Liver (tissue), 9 donors: Measurements from ENCODE around the gene NPEPL1. TPM values are rescaled to one million over a fixed set of nuclear protein-coding genes. Genes with fewer than 3 reads are reported as not detected.
A peak's percentile ranks its signal among the peaks of the same experiment; 100 is the strongest.

Source experiments
- DNase-seq: peaks from one replicate; pipeline ENCODE4 v3.0.0-alpha.2; 2017; ENCODE audit warnings: low spot score
- H3K27ac ChIP-seq, 2 donors: one replicate each; pipeline ENCODE4 v1.7.0; 2013; ENCODE audit warnings: inconsistent platforms in 2 of 2, low read length in 2 of 2, control low read depth in 1 of 2, low read depth in 1 of 2, mild to moderate bottlenecking in 1 of 2
- H3K27me3 ChIP-seq, 4 donors: one replicate each; pipeline versions ENCODE4 v1.6.1 to v1.7.0; 2013; ENCODE audit warnings: low read length in 3 of 4, inconsistent platforms in 1 of 4, mild to moderate bottlenecking in 1 of 4, moderate library complexity in 1 of 4; ENCODE audit not compliant: control insufficient read depth in 4 of 4, insufficient read depth in 4 of 4
- H3K36me3 ChIP-seq, 4 donors: one replicate each; pipeline versions ENCODE4 v1.6.1 to v1.7.0; 2013; ENCODE audit warnings: low read length in 3 of 4, mild to moderate bottlenecking in 3 of 4, low read depth in 1 of 4, moderate library complexity in 1 of 4; ENCODE audit not compliant: control insufficient read depth in 4 of 4, insufficient read depth in 3 of 4
- H3K4me1 ChIP-seq, 4 donors: one replicate each; pipeline versions ENCODE4 v1.6.1 to v1.7.0; 2013; ENCODE audit warnings: low read length in 3 of 4, mild to moderate bottlenecking in 3 of 4, moderate library complexity in 1 of 4; ENCODE audit not compliant: control insufficient read depth in 4 of 4, insufficient read depth in 4 of 4
- H3K4me3 ChIP-seq, 3 donors: one replicate each; pipeline versions ENCODE4 v1.6.1 to v1.7.0; 2013; ENCODE audit warnings: low read length in 3 of 3, control low read depth in 1 of 3, low read depth in 1 of 3, mild to moderate bottlenecking in 1 of 3
- H3K9ac ChIP-seq, 2 donors: one replicate each; pipeline ENCODE4 v1.7.0; 2013; ENCODE audit warnings: low read length in 2 of 2, mild to moderate bottlenecking in 2 of 2, moderate library complexity in 2 of 2, control low read depth in 1 of 2, low read depth in 1 of 2
- H3K9me3 ChIP-seq, 4 donors: one replicate each; pipeline versions ENCODE4 v1.6.1 to v1.7.0; 2013; ENCODE audit warnings: low read length in 3 of 4; ENCODE audit not compliant: control insufficient read depth in 4 of 4
- ATF3 ChIP-seq: IDR thresholded peaks from 2 replicates; pipeline ENCODE4 v1.6.1; 2016; ENCODE audit warnings: antibody characterized with exemption
- EGR1 ChIP-seq, 2 donors: IDR thresholded peaks; 2 replicates each; pipeline ENCODE4 v1.6.1; 2016 to 2018; ENCODE audit warnings: antibody characterized with exemption in 2 of 2, low read depth in 2 of 2
- GABPA ChIP-seq, 2 donors: IDR thresholded peaks in 1 of 2; conservative IDR thresholded peaks in 1 of 2; 2 replicates each; pipeline ENCODE4 v1.6.1; 2016; ENCODE audit warnings: antibody characterized with exemption in 2 of 2, mild to moderate bottlenecking in 1 of 2, moderate library complexity in 1 of 2
- HNF4G ChIP-seq: IDR thresholded peaks from 2 replicates; pipeline ENCODE4 v1.6.1; 2016; ENCODE audit warnings: antibody characterized with exemption
- JUND ChIP-seq, 2 donors: IDR thresholded peaks; 2 replicates each; pipeline ENCODE4 v1.6.1; 2016; ENCODE audit warnings: antibody characterized with exemption in 2 of 2
- NR2F2 ChIP-seq: IDR thresholded peaks from 2 replicates; pipeline ENCODE4 v1.6.1; 2016; ENCODE audit warnings: antibody characterized with exemption
- RAD21 ChIP-seq, 2 donors: IDR thresholded peaks; 2 replicates each; pipeline ENCODE4 v1.6.1; 2016; ENCODE audit warnings: antibody characterized with exemption in 2 of 2, mild to moderate bottlenecking in 2 of 2
- REST ChIP-seq: IDR thresholded peaks from 2 replicates; pipeline ENCODE4 v1.6.1; 2016; ENCODE audit warnings: antibody characterized with exemption, mild to moderate bottlenecking
- RXRA ChIP-seq, 2 donors: IDR thresholded peaks; 2 replicates each; pipeline ENCODE4 v1.6.1; 2017 to 2018; ENCODE audit warnings: antibody characterized with exemption in 2 of 2, mild to moderate bottlenecking in 1 of 2
- SP1 ChIP-seq: IDR thresholded peaks from 2 replicates; pipeline ENCODE4 v1.6.1; 2018; ENCODE audit warnings: antibody characterized with exemption, mild to moderate bottlenecking
- TAF1 ChIP-seq: conservative IDR thresholded peaks from 2 replicates; pipeline ENCODE4 v1.6.1; 2016; ENCODE audit warnings: antibody characterized with exemption, mild to moderate bottlenecking
- YY1 ChIP-seq: IDR thresholded peaks from 2 replicates; pipeline ENCODE4 v1.6.1; 2016; ENCODE audit warnings: antibody characterized with exemption, mild to moderate bottlenecking
- WGBS: extraction: QIAGEN DNeasy Blood & Tissue Kit; methylation state at CpG from one replicate; pipeline ENCODE4 v1.1.7; 2013; 5-methylcytosine and 5-hydroxymethylcytosine counted together
- polyA plus RNA-seq, 2 donors: library from polyadenylated mRNA; stranded (reverse) in 1 of 2; unstranded in 1 of 2; fragments of 200-250 nt in 1 of 2; fragments of >200 nt in 1 of 2; fragmentation: Nextera tagmentation in 1 of 2; extraction: Ambion mirVana in 1 of 2; gene quantifications; one replicate each; pipeline versions ENCODE4 v1.2.1 to v1.2.3, GENCODE V29; 2013 to 2015
- total RNA-seq, 2 donors: library from RNA; depleted of rRNA; stranded (reverse); fragments of >200 nt; gene quantifications; one replicate each; pipeline ENCODE4 v1.2.3, GENCODE V29; 2014
- donor health status: healthy.
- donor health status: healthy.
- donor health status: healthy.
- donor health status: healthy.
- donor health status: healthy.

Gene NPEPL1
- total and polyA plus RNA-seq, 4 donors: 8.0 to 13.3 (median 10.9) TPM

- no peak overlapping the region for H3K9ac ChIP-seq
- peaks cover 2 to 14% (median 3%) of the 10 kb centered on the region in 4 donors for H3K36me3 ChIP-seq
- WGBS: 91% methylated on average over 9 of the region's 9 CpGs
- DNase-seq: peak; percentile 26
- H3K4me1 ChIP-seq: no peaks in the 10 kb centered on the region
- no peak overlapping the region for H3K4me3 ChIP-seq
- H3K27ac ChIP-seq: no peak overlapping the region
- H3K9me3 ChIP-seq: no peaks in the 10 kb centered on the region
- H3K27me3 ChIP-seq: no peaks in the 10 kb centered on the region
- TF ChIP-seq ATF3 (no peak), YY1 (no peak), RXRA (IDR thresholded peaks at IDR 0.05) (no peak), SP1 (no peak), RAD21 (IDR thresholded peaks at IDR 0.05) (no peak), EGR1 (IDR thresholded peaks at IDR 0.05; ENCODE audit: low read depth in 2 of 2) (no peak), GABPA (IDR thresholded peaks at IDR 0.05 in 1 of 2, conservative IDR thresholded peaks at IDR 0.05 in 1 of 2) (no peak), HNF4G (no peak), NR2F2 (no peak)
These were observed 16.6 kb downstream of the NPEPL1 start for GRCh38 chr20:58709013-58709702.

DNA sequence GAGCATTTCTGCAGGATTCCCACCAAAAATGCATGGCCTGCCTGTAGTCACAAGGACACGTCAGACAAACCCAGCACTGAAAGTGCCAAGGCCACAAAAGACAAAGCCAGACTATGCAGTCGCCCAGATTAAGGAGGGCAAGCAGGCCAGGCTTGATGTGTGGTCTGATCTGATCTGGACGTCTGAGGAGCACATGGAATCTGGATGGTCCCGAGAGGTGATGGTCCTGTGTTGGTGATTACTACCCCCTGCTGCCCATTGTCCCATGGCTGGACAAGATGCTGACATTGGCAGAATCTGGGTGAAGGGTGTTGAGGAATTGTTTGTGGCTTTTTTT is 17.1 kb downstream of the NPEPL1 start:
- DNase-seq: no peak
- Histone ChIP-seq H3K27ac (no peak overlapping the region), H3K36me3 (peaks cover 2 to 10% (median 2%) of the 10 kb centered on the region in 4 donors), H3K9me3 (no peaks in the 10 kb centered on the region), H3K4me3 (no peak overlapping the region), H3K4me1 (no peaks in the 10 kb centered on the region), H3K9ac (no peak overlapping the region), H3K27me3 (no peaks in the 10 kb centered on the region)
- 79% methylated on average over 4 of the region's 4 CpGs for WGBS
- TF ChIP-seq REST (no peak), JUND (IDR thresholded peaks at IDR 0.05) (no peak), NR2F2 (no peak), RAD21 (IDR thresholded peaks at IDR 0.05) (no peak), GABPA (IDR thresholded peaks at IDR 0.05 in 1 of 2, conservative IDR thresholded peaks at IDR 0.05 in 1 of 2) (no peak), SP1 (no peak), HNF4G (no peak)

DNA sequence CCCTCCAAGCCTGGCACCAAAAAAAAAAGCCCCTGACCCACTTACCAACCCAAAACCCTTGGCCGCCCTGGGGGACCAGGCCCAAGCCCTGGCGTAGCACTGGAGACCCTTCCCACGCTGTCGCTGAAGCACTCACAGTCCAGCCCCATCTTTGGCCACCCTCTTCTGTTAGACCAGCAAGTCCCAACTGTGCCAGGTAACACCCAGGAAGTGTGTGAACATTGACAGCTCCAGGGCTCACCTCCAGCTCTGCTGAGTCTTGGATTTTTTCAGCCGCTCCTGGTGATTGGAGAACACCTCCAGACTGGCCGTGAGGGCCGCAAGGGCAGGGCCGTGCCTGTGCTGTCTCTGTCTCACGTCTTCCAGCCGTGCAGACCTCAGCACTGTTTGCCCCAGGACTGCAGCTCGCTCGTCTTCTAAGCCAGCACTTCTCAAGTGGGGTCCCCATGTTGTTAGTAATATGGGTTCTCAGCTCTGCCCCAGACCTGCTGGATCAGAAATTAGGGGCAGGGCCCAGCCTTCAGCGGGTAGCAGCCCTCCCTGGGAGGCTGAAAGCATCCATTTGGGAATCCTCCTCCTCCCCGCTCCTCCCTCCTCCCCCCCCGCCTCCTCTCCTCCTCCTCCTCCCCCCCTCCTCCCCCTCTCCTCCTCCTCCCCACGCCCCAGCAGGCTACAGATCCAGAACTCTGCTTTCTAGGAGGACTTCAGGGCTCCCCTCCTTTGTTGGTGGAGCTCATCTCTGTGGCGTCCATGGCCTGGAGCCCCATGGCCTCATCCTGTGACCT is 18.1 kb downstream of the NPEPL1 start:
- no peaks in the 10 kb centered on the region for H3K9me3 ChIP-seq
- H3K4me1 ChIP-seq: no peaks in the 10 kb centered on the region
- peak; percentile 27 for DNase-seq
- peaks cover 2 to 4% (median 3%) of the 10 kb centered on the region in 4 donors for H3K36me3 ChIP-seq
- no peak overlapping the region for H3K9ac ChIP-seq
- H3K27ac ChIP-seq: no peak overlapping the region
- no peaks in the 10 kb centered on the region for H3K27me3 ChIP-seq
- WGBS: 93% methylated on average over 17 of the region's 17 CpGs
- TF ChIP-seq REST: no peak
- no peak for TF ChIP-seq TAF1
- no peak overlapping the region for H3K4me3 ChIP-seq
